Urothelium cell line (cell line): Measurements from ENCODE around the gene SRPK3.
A peak's percentile ranks its signal among the peaks of the same experiment; 100 is the strongest.

Source experiments
- DNase-seq: peaks from one replicate; pipeline ENCODE4 v3.0.0; 2011; ENCODE audit warnings: low spot score, mixed read lengths
- FAIRE-seq: peaks from 2 replicates; lab custom pipeline; 2011; peaks lifted over from hg19 to GRCh38; lab: Jason Lieb, UNC

Gene SRPK3

GRCh38 chrX:153828723-153829548 lies 48.1 kb downstream of the SRPK3 start:
- FAIRE-seq (no peak), DNase-seq (peak; percentile 44)

- DNase-seq (no peak), FAIRE-seq (no peak)
Observed at GRCh38 chrX:153829549-153829798, 48.6 kb downstream of the SRPK3 start.

- DNase-seq (peak; percentile 38), FAIRE-seq (no peak)
Observed at GRCh38 chrX:153829799-153830639, 49.2 kb downstream of the SRPK3 start, which contains the start of gene PDZD4. PDZD4 (minus strand) TSS chrX:153830544; CDS start chrX:153830298, 246 bp downstream.

GRCh38 chrX:153830640-153831428 lies 50.0 kb downstream of the SRPK3 start:
- DNase-seq (peak; percentile 38), FAIRE-seq (no peak)

GRCh38 chrX:153831429-153832150 lies 50.7 kb downstream of the SRPK3 start:
- DNase-seq (no peak), FAIRE-seq (no peak)

- DNase-seq, result no peak
- no peak for FAIRE-seq
Observed at GRCh38 chrX:153832728-153833127, 51.9 kb downstream of the SRPK3 start.
